Caki2 (cell line): ENCODE results near the gene KRTAP12-3. TPM values are rescaled to one million over a fixed set of nuclear protein-coding genes. Genes with fewer than 3 reads are reported as not detected.
"Not testable (repeated sequence)": the region's sequence is repeated elsewhere in the genome, so short reads cannot be mapped to it uniquely, and the experiment has no call there.

Experiments used
- DNase-seq: peaks from one replicate; pipeline ENCODE4 v3.0.0-alpha.2; 2015; ENCODE audit warnings: low read depth
- in situ Hi-C: cut with HindIII; loops from 2 replicates; pipeline ENCODE4 v1.10.0; 2016; ENCODE audit warnings: low sequenced_read_pairs, low pct_unique_long_range_greater_than_20kb, mixed read lengths
- total RNA-seq: library from RNA; depleted of rRNA; stranded (reverse); fragments of >200 nt; shearing (Covaris generic); gene quantifications from 2 replicates; pipeline ENCODE4 v1.2.3, GENCODE V29; 2014; ENCODE audit warnings: low replicate concordance

KRTAP12-3 gene
- total RNA-seq, 1 experiment from 2014 or later = not detected

GRCh38 chr21:44625756-44626155, 32.0 kb upstream of the KRTAP12-3 start:
- no peak for DNase-seq
- in situ Hi-C loops = no loop called here

DNA sequence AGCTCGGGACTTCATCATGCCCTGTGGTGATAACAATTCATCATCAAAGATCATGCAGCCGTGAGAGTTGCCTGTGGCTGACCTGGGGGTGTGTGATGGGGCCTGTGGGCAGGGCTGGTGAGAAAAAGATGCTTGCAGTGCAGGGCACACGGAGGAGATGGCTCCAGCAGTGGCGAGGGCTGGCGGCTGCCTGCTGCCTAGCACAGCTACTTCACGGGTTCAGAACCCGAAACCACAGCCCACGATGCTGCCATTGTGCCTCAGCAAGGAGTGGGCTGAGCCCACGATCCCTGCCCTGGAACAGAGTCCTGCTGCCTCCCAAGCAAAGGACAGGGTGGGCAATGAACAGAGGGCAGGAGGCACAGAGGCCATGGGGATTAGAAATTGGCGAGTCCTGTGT, 31.5 kb upstream of the KRTAP12-3 start:
- DNase-seq = no peak
- in situ Hi-C loops = no loop called here

GRCh38 chr21:44626673-44627143, 31.0 kb upstream of the KRTAP12-3 start, which contains the start of gene KRTAP10-9:
KRTAP10-9 (plus strand) TSS chr21:44627093; CDS start chr21:44627172, 79 bp downstream.
- in situ Hi-C loops = no loop called here
- DNase-seq = no peak

DNA sequence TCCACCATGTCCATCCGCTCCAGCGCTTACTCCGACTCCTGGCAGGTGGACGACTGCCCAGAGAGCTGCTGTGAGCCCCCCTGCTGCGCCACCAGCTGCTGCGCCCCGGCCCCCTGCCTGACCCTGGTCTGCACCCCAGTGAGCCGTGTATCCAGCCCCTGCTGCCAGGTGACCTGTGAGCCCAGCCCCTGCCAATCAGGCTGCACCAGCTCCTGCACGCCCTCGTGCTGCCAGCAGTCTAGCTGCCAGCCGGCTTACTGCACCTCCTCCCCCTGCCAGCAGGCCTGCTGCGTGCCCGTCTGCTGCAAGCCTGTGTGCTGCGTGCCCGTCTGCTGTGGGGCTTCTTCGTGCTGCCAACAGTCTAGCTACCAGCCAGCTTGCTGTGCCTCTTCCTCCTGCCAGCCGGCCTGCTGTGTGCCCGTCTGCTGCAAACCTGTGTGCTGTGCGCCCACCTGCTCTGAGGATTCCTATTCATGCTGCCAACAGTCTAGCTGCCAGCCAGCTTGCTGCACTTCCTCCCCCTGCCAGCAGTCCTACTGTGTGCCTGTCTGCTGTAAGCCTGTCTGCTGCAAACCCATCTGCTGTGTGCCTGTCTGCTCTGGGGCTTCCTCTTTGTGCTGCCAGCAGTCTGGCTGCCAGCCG, 30.4 kb upstream of the KRTAP12-3 start:
- in situ Hi-C loops, DNase-seq: not testable (repeated sequence)

DNA sequence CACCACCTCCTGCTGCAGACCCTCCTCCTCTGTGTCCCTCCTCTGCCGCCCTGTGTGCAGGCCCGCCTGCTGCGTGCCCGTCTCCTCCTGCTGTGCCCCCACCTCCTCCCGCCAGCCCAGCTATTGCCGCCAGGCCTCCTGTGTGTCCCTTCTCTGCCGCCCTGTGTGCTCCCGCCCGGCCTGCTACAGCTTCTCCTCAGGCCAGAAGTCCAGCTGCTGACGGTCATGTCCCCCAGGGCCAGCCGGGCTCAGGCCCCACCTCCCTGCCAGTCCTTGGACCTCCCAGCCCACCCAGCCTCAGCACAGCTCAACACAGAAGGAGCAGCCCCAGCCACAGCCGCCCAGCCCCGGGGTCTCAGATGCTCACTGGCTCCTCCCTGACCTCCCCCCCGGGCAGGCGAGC, 29.9 kb upstream of the KRTAP12-3 start:
- DNase-seq, in situ Hi-C loops: not testable (repeated sequence)

DNA sequence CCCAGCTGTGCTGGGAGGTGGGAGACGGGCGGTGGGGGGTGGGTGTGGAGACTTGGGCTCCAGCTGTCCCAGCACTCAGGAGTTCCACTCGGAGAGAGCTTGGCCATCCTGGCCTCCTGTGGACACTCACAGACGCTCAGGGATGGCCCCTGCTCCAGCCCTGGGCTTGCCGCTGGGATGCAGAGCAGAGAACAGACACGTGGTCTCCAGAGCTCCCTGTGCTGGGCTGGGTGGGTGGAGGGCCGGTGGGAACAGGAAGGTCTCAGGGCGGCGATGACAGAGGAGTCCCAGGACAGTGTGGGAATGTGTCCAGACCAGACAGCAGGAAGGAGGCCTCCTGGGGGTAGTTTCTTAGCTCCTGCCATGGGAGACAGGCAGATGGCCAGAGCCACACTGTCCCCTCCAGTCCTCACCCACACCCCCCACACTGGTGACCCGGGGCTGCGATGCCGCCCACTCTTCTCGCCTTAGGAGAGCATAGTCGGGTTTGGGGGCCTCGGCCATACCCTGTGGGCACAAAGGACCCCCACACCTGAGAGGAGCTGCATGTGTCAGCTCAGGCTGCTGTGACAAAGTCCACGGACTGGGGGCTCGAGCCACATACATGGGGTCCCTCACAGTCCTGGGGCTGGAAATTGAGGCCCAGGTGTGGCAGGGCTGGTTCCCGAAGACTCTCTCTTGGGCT, 28.9 kb upstream of the KRTAP12-3 start:
- in situ Hi-C loops = no loop called here
- no peak for DNase-seq

- DNase-seq = no peak
- in situ Hi-C loops = no loop called here
These were observed 27.3 kb upstream of the KRTAP12-3 start for GRCh38 chr21:44630440-44630839.

DNA sequence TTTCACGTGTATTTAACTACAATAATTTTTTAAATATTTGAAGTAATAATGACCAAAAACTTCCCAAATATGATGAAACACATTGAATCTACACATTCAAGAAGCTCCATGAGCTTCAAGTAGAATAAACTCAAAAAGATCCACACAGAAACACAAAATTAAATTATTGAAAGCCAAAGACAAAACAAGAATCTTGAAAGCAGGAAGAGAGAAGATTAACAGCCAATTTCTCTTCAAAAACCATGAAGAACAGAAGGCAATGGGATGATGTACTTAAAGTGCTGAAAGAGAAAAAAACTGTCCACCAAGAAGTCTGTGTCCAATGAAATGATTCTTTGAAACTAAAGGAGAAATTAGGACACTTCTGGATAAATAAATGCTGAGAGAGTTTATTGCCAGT, 25.7 kb upstream of the KRTAP12-3 start:
- in situ Hi-C loops = no loop called here
- DNase-seq = no peak

DNA sequence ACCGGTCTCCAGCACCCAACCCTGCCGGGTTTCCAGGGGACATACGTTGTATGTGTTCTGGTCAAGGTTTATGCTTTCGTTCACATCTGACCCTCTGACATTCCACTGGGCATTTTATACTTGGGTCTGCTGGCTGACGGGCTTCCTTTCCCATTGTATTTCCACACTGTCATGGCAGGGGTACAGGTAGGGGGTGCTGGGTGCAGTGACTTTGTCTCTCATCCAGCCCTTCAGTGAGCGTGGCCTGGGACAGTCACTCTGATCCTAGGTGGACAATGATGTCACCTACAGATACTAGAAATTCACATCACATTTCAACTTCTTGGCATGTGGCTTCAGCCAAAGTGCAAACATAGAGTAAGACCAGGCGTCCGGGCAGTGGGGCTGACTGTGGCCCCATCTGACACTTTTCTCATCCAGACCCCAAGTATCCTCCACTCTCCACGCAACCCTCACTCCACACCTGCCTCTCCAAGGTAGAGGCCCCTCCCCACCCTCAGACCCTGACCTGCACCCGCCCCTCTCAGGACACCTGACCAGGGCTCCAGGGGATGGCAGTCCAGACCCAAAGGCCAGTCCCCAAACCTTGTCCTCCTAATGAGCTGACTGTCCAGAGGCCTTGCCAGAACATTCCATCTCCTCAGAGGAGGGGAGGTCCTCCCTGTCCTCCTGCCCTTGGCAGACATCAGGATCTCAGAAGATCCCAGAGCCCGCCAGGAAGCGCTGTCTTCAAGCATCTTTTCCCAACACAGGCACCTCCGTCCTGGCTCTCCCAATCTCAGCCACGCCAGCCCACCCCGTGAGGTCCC, 21.3 kb upstream of the KRTAP12-3 start:
- in situ Hi-C loops = no loop called here
- DNase-seq = no peak

DNA sequence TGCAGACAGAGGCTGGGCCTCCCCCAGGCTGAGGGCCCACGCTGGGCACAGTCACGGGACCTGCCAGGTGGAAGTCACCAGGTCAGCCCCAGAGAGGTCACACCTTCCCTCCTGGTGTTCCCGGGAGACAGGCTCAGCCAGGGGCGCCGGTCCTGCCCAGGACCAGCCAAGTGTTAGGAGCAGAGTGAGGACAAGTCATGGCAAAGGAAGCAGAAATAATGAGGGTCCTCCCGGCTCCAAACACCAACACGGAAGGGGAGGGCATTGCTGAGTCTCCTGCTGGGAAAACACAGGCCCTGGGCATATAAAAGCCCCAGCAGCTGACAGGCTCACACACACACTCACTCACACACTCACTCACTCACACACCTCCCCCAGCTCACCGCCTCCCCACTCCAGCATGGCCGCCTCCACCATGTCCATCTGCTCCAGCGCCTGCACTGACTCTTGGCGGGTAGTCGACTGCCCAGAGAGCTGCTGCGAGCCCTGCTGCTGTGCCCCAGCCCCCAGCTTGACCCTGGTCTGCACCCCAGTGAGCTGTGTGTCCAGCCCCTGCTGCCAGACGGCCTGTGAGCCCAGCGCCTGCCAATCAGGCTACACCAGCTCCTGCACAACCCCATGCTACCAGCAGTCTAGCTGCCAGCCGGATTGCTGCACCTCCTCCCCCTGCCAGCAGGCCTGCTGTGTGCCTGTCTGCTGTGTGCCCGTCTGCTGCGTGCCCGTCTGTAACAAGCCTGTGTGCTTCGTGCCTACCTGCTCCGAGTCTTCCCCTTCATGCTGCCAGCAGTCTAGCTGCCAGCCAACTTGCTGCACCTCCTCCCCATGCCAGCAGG, 20.5 kb upstream of the KRTAP12-3 start, which contains the start of gene KRTAP10-10:
KRTAP10-10 (plus strand) TSS at position 339 of the 833 bp plus-strand sequence; CDS start at position 401, 62 bp downstream.
- in situ Hi-C loops = no loop called here
- no peak for DNase-seq

DNA sequence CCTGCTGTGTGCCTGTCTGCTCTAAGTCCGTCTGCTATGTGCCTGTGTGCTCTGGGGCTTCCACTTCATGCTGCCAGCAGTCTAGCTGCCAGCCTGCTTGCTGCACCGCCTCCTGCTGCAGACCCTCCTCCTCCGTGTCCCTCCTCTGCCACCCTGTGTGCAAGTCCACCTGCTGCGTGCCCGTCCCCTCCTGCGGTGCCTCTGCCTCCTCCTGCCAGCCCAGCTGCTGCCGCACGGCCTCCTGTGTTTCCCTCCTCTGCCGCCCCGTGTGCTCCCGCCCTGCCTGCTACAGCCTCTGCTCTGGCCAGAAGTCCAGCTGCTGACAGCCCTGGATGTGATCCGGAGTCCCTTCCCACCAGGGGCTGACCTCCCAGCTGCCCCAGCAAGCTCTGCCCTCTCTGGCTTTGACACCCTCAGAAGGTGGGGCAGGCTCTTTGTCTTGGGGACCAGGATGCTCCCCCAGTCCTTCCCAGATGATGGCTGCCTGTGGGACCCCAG, 19.8 kb upstream of the KRTAP12-3 start:
- DNase-seq, in situ Hi-C loops: not testable (repeated sequence)

DNA sequence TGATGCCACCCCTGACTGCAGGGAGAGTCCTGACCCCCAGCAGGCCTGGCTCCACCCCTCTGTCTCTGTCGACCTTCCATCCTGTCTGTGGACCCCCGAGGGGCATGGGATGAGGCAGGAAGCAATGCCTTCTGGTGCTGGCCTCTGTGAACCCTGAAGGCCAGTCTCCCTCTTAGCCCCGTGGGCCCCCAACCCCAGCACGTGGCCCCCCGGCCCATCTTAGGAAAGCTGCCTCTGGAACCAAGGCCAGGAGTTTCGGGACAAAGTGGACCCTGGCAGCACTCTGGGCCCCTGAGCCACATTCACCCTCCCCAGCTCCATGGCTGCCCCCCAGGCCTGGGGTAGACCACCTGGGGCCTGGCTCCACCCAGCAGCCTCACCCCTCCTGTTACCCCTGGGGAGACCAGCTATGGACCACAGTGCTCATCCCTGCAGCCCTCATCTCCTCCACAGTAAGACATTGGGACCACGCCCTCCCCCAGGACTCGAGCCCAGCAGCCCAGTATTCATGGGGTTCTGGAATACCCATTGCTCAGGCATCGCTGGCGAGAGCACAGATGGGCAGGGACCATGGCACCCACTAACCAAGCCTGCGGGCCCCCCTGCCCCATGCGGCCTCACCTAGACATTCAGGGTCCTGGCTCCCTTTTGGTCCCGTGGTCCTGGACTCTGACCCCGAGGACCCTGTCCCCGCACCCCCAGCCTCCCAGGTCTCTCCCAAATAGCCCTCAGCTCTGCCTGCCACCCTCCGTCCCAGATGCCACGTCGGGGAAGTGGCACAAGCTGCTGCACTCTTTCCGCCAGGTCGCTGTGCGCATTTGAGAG, 19.0 kb upstream of the KRTAP12-3 start:
- in situ Hi-C loops, DNase-seq: not testable (repeated sequence)

- DNase-seq = no peak
- in situ Hi-C loops = no loop called here
These were observed 18.4 kb upstream of the KRTAP12-3 start for GRCh38 chr21:44639331-44639655.

DNA sequence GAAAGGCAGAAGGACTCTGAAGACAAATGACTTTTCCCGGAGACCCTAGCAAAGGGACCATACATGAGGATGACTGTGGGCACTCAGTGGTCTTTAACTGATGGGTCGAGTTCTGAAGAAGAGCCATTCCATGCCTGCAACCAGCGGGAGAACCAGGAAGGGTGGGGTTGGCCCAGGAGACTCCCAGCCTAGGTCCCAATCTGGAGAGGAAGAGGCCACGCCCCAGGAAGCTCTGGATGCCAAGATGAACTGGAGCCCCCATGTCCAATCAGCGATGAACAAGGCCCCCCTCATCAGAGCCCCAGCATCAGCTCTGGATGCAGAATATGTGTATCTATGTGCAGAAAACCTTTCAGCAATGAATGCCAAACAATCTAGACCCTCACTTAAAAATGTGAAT, 17.0 kb upstream of the KRTAP12-3 start:
- no peak for DNase-seq
- in situ Hi-C loops = no loop called here

DNA sequence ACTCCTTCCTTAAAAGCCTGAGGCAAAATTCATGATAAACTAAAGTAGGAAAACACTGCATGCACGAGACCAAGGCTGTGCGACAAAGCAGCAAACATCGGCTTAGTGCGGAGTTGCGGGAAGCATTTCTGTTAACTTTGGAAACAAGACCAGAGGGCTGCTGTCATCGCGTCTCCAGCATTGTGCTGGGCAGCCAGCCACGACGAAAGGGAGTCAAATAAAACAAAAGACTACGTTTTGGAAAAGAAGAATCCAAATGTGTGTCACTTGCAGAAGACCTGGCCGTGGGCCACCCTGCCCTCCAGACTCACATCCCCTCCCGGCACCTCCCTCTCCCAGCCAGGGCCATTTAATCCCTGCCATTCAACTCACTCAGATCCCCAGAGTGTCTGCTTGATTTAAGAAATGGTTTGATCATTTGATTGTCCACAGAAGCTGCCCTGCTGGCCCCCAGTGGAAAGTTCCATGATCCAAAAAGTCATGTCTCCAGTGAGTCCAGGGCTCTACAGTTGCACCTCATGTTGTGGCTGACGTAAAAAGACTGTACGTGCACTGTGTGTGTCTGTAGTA, 13.9 kb upstream of the KRTAP12-3 start:
- DNase-seq = no peak
- in situ Hi-C loops = no loop called here

DNA sequence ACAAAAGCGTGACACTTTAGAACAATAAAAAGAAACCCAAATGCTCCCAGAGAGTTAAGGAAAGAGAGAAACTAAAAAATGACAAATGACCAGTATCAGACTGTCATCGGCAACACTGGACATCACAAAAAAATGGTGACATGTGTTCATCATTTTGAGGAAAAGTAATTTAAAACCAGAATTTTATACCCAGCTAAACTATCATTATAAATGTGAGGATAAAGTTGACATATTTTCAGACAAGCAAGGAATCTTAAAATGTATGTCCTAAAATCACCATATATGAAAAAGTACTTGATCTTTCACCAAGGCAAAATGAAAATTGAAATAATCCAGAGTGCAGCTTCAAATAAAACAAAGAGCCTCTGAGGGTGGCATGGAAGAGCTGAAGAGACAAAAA, 12.9 kb upstream of the KRTAP12-3 start:
- in situ Hi-C loops = no loop called here
- DNase-seq = no peak
